Mesothelial cell of epicardium (in vitro differentiated cells): ENCODE measurements around the gene DUSP22. TPM values are rescaled to one million over a fixed set of nuclear protein-coding genes. Genes with fewer than 3 reads are reported as not detected.

Source experiments
- DNase-seq, 2 experiments: peaks; one replicate each; pipeline ENCODE4 v3.0.0; 2021; ENCODE audit warnings: low spot score in 2 of 2; ENCODE audit not compliant: unreplicated experiment in 2 of 2
- H3K27ac Mint-ChIP-seq: 2 replicates; pipeline ENCODE4 v1.8.0; 2021; ENCODE audit warnings: mixed read lengths
- H3K27me3 Mint-ChIP-seq: 2 replicates; pipeline ENCODE4 v1.8.0; 2021; ENCODE audit warnings: low read depth, mixed read lengths
- H3K36me3 Mint-ChIP-seq: 2 replicates; pipeline ENCODE4 v1.8.0; 2021; ENCODE audit warnings: mixed read lengths
- H3K4me1 Mint-ChIP-seq: 2 replicates; pipeline ENCODE4 v1.8.0; 2021; ENCODE audit warnings: mixed read lengths
- H3K4me3 Mint-ChIP-seq: 2 replicates; pipeline ENCODE4 v1.8.0; 2021; ENCODE audit warnings: mild to moderate bottlenecking, moderate library complexity, mixed read lengths
- H3K9me3 Mint-ChIP-seq: 2 replicates; pipeline ENCODE4 v1.8.0; 2021; ENCODE audit warnings: mixed read lengths
- total RNA-seq: library from RNA; stranded (reverse); gene quantifications from 3 replicates; pipeline ENCODE4 v1.2.1, GENCODE V29; 2021
- TF ChIP-seq, protein P1 (sequence below): fragments of 200-600 bp; sonication (generic); IDR thresholded peaks from one replicate; pipeline ENCODE4 v1.5.0; 2021; ENCODE audit warnings: antibody characterized with exemption; ENCODE audit not compliant: unreplicated experiment

The DUSP22 gene
- total RNA-seq, 1 donor from 2014 or later = 32.0 TPM

DNA sequence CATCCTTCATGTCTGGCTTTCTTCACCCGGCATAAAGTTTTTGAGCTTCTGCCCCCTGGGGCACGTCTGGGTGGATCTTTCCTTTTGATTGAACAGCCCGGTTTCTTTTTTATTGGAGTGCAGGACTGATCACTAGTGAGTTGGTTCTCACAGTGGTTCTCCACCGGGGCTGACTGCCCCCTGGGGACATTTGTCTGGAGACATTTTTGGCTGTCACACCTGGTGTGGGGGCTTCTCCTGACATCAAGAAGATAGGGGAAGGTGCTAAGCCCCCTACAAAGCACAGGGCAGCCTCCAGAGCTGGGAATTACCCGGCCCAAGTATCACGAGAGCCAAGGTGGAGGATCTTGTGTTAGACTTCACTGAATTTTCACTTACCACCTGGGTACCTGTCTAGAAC is 73.5 kb downstream of the DUSP22 start:
- peaks cover 54% of the 10 kb centered on the region for H3K9me3 Mint-ChIP-seq
- H3K4me1 Mint-ChIP-seq = no peaks in the 10 kb centered on the region

DNA sequence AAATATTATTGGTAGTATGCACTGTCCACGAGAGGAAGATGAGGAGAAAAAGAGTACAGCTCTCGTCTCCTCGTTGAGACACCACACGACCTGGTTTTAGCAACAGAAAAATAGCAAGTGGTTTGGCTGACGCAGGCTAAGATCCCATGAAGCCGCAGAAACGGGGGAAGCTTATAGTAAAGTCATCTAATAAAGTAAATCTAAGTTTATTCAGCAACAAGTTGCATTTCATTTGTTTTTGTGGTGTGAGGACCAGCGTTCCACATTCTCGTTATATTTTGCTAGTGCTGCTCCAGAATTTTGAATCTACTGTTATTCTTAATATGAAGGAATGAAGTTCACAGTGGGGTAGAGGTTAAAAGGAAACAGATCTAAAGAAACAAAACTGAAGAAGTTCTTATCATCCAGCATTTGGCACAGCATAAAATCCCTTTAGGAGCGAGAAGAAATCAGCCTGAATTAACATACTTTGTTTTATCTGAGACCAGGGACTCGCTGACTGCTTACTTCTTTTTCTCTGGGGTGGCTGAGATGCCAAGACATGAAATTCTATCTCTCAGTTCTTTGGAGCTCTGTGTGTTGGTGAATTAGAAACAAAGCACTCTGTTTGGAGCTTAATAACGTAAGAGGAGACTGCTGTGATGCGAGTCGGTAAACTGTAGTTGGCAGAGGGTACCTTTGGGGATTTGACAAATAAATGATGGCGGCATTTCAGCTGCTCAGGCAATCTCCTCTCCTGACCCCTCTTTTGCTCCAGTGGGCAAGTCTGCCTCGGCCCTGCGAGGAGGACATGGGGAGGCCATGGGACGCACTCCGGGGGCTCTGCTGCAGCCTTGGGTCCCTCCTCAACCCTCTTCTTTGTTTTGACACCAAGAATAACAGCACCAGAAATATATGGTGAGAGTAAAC is 74.4 kb downstream of the DUSP22 start:
- no peak overlapping the region for H3K4me3 Mint-ChIP-seq
- H3K27ac Mint-ChIP-seq = no peak overlapping the region
- DNase-seq = no peak
- H3K9me3 Mint-ChIP-seq = peaks cover 48% of the 10 kb centered on the region
- H3K4me1 Mint-ChIP-seq = no peaks in the 10 kb centered on the region
- TF ChIP-seq, protein P1, sequence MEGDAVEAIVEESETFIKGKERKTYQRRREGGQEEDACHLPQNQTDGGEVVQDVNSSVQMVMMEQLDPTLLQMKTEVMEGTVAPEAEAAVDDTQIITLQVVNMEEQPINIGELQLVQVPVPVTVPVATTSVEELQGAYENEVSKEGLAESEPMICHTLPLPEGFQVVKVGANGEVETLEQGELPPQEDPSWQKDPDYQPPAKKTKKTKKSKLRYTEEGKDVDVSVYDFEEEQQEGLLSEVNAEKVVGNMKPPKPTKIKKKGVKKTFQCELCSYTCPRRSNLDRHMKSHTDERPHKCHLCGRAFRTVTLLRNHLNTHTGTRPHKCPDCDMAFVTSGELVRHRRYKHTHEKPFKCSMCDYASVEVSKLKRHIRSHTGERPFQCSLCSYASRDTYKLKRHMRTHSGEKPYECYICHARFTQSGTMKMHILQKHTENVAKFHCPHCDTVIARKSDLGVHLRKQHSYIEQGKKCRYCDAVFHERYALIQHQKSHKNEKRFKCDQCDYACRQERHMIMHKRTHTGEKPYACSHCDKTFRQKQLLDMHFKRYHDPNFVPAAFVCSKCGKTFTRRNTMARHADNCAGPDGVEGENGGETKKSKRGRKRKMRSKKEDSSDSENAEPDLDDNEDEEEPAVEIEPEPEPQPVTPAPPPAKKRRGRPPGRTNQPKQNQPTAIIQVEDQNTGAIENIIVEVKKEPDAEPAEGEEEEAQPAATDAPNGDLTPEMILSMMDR = no peak
- H3K27me3 Mint-ChIP-seq = peaks cover 25% of the 10 kb centered on the region
- H3K36me3 Mint-ChIP-seq = peaks cover 6% of the 10 kb centered on the region

More for the DNA sequence above, 73.5 kb downstream of the DUSP22 start:
- Mint-ChIP-seq H3K27me3 (peaks cover 24% of the 10 kb centered on the region), H3K36me3 (peaks cover 6% of the 10 kb centered on the region), H3K4me3 (no peak overlapping the region), H3K27ac (no peak overlapping the region)
- TF ChIP-seq, protein P1 = no peak
- DNase-seq = no peak

DNA sequence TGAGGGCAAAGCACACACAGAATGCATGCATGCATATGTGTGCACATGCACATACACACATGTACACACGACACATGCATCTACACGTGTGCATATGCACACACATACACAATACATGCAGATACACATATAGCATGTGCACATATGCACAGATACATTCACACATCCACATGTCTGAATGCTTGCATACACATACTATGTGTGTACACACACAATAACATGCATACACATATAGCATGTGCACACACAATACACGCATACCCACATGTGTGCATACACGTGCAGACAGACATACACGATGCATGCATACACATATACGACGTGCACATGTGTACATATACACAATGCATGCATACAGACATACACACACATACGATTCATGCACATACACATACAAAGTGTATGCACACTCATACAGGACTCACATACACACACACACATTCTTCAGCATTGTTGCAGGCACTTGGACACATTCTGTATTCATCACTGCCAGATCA is 75.1 kb downstream of the DUSP22 start:
- TF ChIP-seq, protein P1 = no peak
- peaks cover 26% of the 10 kb centered on the region for H3K27me3 Mint-ChIP-seq
- no peak overlapping the region for H3K27ac Mint-ChIP-seq
- H3K36me3 Mint-ChIP-seq = peaks cover 6% of the 10 kb centered on the region
- no peak overlapping the region for H3K4me3 Mint-ChIP-seq
- H3K4me1 Mint-ChIP-seq = no peaks in the 10 kb centered on the region
- H3K9me3 Mint-ChIP-seq = peaks cover 42% of the 10 kb centered on the region
- DNase-seq = no peak

DNA sequence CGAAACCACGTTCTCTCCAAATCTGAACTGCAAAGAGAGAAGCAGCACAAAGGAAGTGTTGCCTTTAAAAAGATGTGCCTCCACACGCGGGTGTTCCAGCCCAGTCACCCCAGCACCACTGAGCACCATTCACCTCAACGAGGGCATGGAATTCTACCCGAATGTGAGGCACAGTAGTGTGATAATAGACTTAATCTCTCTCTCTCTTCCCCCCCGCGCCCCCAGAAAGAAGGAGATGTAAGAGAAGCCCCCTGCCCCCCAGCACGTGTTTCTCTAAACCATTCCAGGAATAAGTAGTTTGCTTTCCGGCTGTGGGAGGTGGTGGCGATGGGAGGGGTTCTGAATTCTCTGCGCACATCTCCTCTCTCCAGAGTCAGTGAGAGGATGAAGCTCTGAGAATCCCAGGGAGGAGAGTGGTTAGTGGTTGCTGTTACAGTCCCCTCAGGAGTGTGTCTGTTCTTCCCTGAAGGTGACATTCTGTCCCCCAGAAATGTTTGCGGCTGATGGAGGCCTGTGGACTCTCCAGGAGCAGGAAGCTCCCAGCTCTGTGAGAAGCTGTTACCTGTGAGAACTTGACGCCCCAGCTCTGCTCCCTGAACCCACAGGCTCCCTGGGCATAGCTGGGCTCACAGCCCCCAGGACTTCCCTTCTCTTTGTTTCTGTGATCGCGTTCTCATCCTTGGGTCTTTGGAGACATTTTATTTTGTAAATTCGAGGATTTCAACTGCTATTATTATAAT is 75.8 kb downstream of the DUSP22 start:
- Mint-ChIP-seq H3K27ac (no peak overlapping the region), H3K36me3 (peaks cover 6% of the 10 kb centered on the region), H3K27me3 (peaks cover 33% of the 10 kb centered on the region), H3K4me1 (no peaks in the 10 kb centered on the region), H3K4me3 (no peak overlapping the region), H3K9me3 (peaks cover 35% of the 10 kb centered on the region)
- TF ChIP-seq, protein P1 = no peak
- no peak for DNase-seq

DNA sequence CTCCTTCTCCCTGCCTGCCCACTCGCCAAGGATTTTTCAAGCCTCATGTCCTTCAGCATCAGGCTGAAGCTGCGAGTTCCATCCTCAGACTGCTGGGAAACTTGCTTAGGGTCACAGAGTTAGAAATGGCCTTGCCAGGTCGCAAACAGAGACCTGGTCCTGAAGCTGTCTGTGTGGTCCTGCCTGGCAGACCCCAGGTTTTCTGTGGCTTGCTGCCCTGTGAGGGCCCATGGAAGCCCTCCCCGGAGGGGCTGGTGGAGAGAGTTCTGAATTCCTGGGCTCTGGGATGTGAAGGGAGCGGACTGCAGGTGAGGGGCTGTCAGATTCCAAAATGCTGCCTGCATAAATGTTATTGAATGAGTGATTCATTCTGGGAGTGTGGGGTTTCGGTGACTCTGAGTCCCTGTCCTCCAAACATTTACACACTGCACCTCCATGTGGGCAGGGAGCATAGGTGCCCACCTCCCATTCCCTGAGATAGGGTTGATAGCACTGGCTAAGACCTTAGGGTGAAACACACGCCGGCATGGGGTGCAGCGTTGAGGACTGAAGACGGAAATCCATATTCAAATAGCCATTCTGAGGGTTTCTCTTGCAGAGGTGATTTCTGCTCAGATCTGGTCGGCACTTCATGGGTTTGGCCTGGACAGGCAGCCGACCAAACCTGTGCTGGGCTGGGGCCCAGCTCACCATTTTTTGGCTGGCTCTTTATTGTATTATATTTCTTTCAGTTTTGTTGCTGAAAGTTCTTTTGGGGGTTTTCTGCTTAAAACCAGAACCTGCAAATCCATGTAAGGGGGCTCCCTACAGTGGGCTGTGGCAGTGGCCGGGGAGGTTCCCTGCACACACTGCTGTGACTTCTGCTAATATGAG is 77.5 kb downstream of the DUSP22 start:
- Mint-ChIP-seq H3K4me3 (no peak overlapping the region), H3K27me3 (peaks cover 45% of the 10 kb centered on the region), H3K36me3 (no peaks in the 10 kb centered on the region), H3K27ac (no peak overlapping the region), H3K4me1 (no peaks in the 10 kb centered on the region), H3K9me3 (peaks cover 24% of the 10 kb centered on the region)
- TF ChIP-seq, protein P1 = no peak
- DNase-seq = no peak
